Panc1 (cell line): ENCODE data around the gene PDE12. TPM values are rescaled to one million over a fixed set of nuclear protein-coding genes. Genes with fewer than 3 reads are reported as not detected.

ENCODE experiments used
- total RNA-seq: library from RNA; stranded (reverse); gene quantifications from one replicate; pipeline ENCODE4 v1.2.1, GENCODE V29; 2021; ENCODE audit not compliant: unreplicated experiment

PDE12 gene
- total RNA-seq, 1 experiment from 2014 or later = 22.8 TPM

Other genes with a start within 250 kb of the PDE12 start
- gene DNAH12, start 11.9 kb upstream of the PDE12 start, total RNA-seq = 0.21 TPM
- gene ARF4, start 41.1 kb downstream of the PDE12 start, total RNA-seq = 126 TPM
- 18.1 TPM for gene DENND6A, start 136.8 kb downstream of the PDE12 start, total RNA-seq
- gene SLMAP, start 200.0 kb downstream of the PDE12 start, total RNA-seq = 49.2 TPM